ENCODE measurements around the gene DOLPP1. TPM values are rescaled to one million over a fixed set of nuclear protein-coding genes. Genes with fewer than 3 reads are reported as not detected.

Gene DOLPP1
- total and polyA plus RNA-seq, 2 of the 8 experiments (the other 6 are each of a cell fraction or from before 2014, with no cell fraction given) = 36.0 to 45.3 TPM

- TF ChIP-seq KDM5A (IDR thresholded peaks at IDR 0.05; ENCODE audit: low read length) (no peak), EP300 (IDR thresholded peaks at IDR 0.05; ENCODE audit: borderline replicate concordance in 1 of 2, low read depth in 2 of 2, low read length in 2 of 2) (no peak), POLR2AphosphoS5 (IDR thresholded peaks at IDR 0.05; ENCODE audit: low read depth, low read length) (peak; percentile 44; the same call in 1 of the 2 replicates), POU5F1 (IDR thresholded peaks at IDR 0.05; ENCODE audit: low read depth, low read length) (peak; percentile 54; the same call in 1 of the 2 replicates), BRCA1 (IDR thresholded peaks at IDR 0.05; ENCODE audit: low read depth, low read length) (no peak), CTBP2 (IDR thresholded peaks at IDR 0.05; ENCODE audit: borderline replicate concordance, insufficient read depth, insufficient read length, low read length) (no peak), CHD7 (IDR thresholded peaks at IDR 0.05; ENCODE audit: insufficient replicate concordance, low read length) (no peak), RBBP5 (IDR thresholded peaks at IDR 0.05; ENCODE audit: borderline replicate concordance, low read depth, low read length) (peak; percentile 45; the same call in 1 of the 2 replicates), CBX5 (IDR thresholded peaks at IDR 0.05; ENCODE audit: low read depth, low read length) (no peak)
These were observed 46.1 kb downstream of the DOLPP1 start (continued) for GRCh38 chr9:129126749-129127618.

Measured in H1 (cell line).